ENCODE measurements around the gene CBFA2T3. TPM values are rescaled to one million over a fixed set of nuclear protein-coding genes. Genes with fewer than 3 reads are reported as not detected.

CBFA2T3 gene
- total RNA-seq, 1 donor from 2014 or later, result 1.9 TPM

DNA sequence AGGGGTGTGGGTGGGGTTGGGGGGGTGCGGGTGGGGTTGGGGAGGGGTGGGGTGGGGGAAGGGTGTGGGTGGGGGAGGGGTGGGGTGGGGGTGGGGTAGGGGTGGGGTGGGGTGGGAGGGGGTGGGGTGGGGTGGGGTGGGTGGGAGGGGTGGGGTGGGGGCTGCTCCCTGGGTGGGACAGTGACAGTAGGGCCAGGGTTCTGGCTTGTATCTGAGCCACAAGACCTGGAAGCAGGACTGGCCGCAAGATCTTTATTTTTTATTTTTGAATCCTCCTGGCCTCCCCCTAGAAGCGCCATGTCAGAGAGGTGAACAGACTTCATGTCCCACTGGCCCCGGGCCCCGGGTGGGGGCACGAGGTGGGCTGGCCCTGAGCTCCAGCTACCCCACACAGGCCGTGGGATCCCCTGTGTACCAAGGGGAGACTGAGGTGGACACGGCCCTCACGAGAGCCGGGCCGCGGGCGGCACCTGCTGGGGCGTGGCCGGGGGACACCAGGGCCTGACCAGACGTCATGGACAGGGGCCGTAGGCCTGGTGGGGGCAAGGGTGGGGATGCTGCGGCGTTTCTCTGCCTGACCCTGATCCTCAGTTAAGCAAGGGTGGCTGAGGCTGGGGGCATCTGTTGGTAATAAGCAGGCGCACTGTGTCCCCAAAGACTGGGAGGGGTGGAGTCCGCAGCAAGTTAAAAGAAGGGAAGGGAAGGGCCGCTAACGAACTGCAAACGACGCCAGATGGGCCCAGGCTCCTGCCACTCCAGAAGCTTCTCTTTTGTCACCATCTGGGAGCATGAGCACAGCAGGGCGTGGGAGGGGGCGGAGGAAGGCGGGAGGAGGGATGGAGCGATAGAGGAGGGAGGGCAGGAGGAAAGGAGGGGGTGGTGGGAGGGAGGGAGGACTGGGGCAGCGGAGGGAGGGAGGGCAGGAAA, 88.3 kb downstream of the CBFA2T3 start:
- DNase-seq, result no peak

GRCh38 chr16:88888057-88888456, 89.0 kb downstream of the CBFA2T3 start:
- DNase-seq, result no peak

- no peak for DNase-seq
Observed at GRCh38 chr16:88886845-88887521, 90.0 kb downstream of the CBFA2T3 start.

DNA sequence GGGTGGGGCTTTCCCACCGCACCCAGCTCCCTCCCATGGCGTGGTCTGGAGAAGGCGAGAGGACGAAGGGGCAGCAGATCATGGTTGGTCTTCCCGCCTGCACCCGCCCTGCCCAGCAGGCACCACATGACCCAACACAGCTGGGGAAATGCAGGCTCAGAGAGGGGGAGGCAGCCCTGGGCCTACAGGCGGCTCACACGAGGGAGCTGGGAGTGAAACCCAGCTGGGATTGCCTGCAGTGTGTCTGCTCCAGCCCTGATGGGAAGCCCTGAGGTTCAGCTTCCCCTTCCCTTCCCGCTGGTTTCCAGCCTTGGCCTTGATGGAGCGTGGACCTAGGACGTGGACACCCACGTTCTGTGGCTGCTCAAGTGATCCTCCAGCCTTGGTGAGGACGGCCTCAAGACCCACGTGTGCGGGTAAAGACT, 90.6 kb downstream of the CBFA2T3 start:
- no peak for DNase-seq

DNA sequence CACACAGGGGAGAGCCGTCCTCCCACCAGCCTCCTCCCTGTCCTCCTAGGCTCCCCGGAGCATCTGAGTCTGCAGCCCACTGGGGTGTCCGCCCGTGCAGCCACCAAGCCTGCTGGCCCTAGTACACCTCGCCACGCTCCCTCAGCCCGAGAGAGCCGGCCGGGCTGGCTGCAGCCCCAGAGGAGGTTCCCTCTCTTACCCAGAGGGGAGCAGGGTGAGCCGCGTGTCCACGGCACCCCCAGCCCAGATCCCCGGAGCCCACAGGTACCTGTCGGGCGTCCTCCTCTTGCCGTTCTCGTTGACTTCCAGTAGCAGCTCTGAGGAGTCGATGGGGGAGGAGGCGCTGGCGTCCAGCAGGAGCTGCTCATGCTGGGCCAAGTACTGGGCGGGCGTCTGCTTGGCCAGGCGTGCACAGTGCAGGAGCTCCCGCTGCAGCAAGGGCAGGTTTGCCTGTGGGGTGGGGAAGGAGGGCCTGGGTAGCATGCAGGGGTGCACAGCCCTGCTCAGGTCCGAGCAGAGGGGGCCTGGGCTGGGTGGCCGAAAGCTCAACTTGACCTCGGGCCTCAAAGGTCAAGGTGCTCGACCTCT, 91.2 kb downstream of the CBFA2T3 start:
- DNase-seq, result no peak

GRCh38 chr16:88884569-88885271, 92.3 kb downstream of the CBFA2T3 start:
- DNase-seq, result no peak

GRCh38 chr16:88883946-88884345, 93.1 kb downstream of the CBFA2T3 start:
- peak; percentile 16 for DNase-seq

DNA sequence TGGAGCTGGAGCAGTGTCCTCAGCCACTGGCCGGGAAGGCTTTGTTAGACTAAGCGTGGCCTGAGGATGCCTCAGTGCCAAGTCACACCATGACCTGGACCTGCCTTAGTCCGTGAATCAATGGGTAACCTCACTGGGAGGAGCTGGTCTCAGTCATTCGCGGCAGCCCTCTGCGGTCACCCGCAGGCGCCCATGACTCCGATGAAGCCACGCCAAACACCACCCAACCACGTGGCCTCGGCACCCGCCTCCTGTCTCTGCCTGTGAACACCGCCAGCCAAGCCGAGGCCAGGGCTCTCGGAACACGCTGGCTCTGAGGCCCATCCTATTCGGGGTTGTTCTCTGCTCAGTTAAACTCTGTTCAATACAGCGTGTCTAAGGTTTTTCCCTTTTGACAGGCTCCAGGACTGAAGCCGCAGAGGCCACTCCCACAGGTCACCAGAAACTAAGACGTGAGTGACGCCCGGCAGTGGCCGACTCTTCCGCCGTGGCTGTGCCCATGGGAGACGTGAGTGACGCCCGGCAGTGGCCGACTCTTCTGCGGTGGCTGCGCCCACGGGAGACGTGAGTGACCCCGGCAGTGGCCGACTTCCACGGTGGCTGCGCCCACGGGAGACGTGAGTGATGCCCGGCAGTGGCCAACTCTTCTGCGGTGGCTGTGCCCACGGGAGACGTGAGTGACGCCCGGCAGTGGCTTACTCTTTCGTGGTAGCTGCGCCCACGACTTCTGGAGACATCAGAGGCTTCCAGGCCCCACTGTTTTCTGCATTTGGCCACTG, 93.7 kb downstream of the CBFA2T3 start:
- DNase-seq, result no peak

DNA sequence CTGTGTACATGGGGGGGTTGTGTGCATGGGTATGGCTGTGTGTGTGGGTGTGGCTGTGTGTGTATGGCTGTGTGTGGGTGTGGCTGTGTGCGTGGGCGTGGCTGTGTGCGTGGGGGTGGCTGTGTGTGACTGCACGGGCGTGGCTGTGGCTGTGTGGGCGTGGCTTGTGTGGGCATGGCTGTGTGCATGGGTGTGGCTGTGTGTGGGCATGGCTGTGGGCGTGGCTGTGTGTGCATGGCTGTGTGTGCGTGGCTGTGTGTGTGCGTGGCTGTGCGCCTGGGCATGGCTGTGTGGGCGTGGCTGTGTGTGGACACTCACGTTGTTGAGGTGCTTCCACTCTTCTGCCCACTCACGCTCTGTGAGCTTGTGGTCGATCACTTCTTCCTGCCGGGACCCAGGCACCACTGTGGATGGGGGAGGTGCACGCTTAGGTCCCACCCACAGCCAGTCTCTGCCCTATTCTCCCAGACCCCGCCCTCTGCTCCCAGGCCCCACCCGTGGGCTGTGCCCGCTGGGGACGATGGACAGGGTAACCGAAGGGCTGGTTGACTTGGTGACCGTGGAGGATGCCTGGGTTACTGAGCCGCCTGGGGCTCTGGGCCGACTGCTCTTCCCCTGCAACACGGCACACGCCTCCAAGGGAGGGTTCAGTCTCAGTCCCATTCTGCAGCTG, 94.5 kb downstream of the CBFA2T3 start:
- DNase-seq, result no peak

- no peak for DNase-seq
Observed at GRCh38 chr16:88881675-88882357, 95.2 kb downstream of the CBFA2T3 start.

- DNase-seq, result no peak
Observed at GRCh38 chr16:88881007-88881615, 95.9 kb downstream of the CBFA2T3 start.

- no peak for DNase-seq
Observed at GRCh38 chr16:88880226-88881006, 96.6 kb downstream of the CBFA2T3 start.

DNA sequence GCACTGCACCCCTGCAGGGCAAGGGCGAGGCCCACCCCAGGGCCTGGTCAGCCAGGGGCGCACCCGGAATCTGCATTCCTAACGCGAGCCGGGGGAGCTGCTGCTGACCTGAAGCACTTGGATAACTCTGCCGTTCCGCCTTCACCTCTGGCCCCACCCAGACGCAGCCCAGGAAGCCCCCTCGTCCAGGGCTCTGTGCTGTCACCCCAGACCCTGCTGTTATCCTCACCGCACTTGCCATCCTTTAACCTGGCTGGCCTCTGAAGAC, 97.3 kb downstream of the CBFA2T3 start:
- DNase-seq, result no peak

DNA sequence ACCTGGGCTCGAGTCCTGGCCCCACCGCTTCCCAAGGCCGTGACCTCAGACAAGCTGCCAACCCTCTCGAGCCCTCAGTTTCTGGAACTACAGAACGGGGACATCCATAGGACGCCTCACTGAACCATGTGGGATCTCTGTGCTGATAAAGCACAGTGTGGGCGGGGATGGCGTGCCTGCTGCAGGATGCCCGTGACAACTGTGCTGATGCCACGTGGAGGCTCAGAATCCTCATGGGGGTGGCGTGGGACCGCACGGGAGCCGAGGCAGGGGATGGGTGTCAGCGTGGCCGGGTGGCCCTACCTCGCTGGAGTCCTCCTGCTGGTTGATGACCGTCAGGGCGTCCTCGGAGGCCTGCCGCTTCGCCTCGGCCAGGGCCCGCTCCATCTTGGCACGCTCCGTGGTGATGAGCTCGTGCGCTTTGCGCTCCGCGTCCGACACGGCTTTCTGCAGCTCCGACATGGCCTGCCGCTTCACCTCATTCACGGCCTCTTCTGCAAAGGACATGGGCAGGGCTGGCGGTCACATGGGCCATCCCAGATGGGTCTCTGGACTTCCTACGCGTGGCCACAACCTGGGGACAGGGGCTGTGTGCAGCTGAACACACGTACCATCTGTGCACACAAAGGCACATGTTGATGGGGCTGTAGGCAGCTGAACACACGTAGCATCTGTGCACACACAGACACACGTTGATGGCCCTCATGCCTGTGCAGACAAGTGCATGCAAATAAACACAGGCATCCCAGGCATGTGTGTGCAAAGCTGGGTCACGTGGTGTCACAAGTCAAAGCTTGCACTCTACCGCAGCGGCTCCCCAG, 97.8 kb downstream of the CBFA2T3 start:
- DNase-seq, result no peak

DNA sequence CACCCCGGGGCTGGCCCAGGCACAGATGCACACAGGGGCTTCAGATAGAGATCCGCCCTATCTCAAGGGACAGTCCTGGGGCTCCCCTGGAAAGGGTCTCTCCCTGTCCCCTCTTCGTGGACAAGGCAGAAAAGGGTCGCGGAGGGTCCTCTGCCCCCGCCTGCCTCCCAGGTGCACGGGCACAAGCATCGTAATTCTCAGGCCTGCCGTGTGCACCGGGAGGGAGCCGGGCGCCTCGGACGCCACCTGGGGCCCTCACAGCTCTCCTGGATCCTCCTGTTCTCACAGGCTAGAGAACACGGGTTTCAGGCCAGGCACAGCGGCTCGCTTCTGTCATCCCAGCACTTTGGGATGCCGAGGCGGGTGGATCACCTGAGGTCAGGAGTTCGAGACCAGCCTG, 98.7 kb downstream of the CBFA2T3 start:
- DNase-seq, result no peak

GRCh38 chr16:88877564-88878289, 99.3 kb downstream of the CBFA2T3 start:
- DNase-seq, result no peak

GRCh38 chr16:88876942-88877526, 100.0 kb downstream of the CBFA2T3 start:
- no peak for DNase-seq

All from occipital lobe (tissue), 2 donors.